C4-2B (cell line): ENCODE results near the gene PEAR1.

ENCODE experiments used
- CTCF ChIP-seq: fragments of 450-650 bp; conservative IDR thresholded peaks from 2 replicates; pipeline ENCODE4 v1.5.1; 2017; ENCODE audit warnings: mild to moderate bottlenecking
- ZFX ChIP-seq: fragments of 450-650 bp; IDR thresholded peaks from 2 replicates; pipeline ENCODE4 v1.6.1; 2017

- TF ChIP-seq CTCF (no peak; the same call in 1 of the 2 replicates), ZFX (no peak)
Observed at GRCh38 chr1:156948708-156949107, 55.2 kb downstream of the PEAR1 start.
